IMR-90 (cell line): ENCODE measurements around the gene PAFAH1B1. TPM values are rescaled to one million over a fixed set of nuclear protein-coding genes. Genes with fewer than 3 reads are reported as not detected.

ENCODE experiments used
- ATAC-seq: fragments of 200-7000 bp; cut with Tn5 transposase; 2 replicates; pipeline ENCODE4 v1.9.1; 2020; ENCODE audit warnings: low read depth, mild to moderate bottlenecking, moderate library complexity
- BruUV-seq: library from RNA; stranded (reverse); fragments of 400-500 nt; replicated peaks from 2 replicates; lab custom pipeline; 2021; lab: Mats Ljungman, UMichigan
- CTCF ChIA-PET: fragments of 300-600 bp; formaldehyde crosslinking; extraction: SDS; loops from one replicate; lab custom pipeline; 2021; ENCODE audit warnings: antibody characterized with exemption; lab: Yijun Ruan, JAX
- POLR2A ChIA-PET: fragments of 300-600 bp; sonication (Branson Sonifier 250); formaldehyde crosslinking; loops from one replicate; lab custom pipeline; 2022; ENCODE audit warnings: antibody characterized with exemption; ENCODE audit not compliant: unreplicated experiment; lab: Charles Lee
- DNase-seq: peaks from one replicate; pipeline ENCODE4 v3.0.0; 2013
- H2AFZ ChIP-seq: replicated peaks from 2 replicates; pipeline ENCODE3; 2013; ENCODE audit warnings: low read length, mild to moderate bottlenecking; ENCODE audit not compliant: poor library complexity
- H2AK5ac ChIP-seq: 2 replicates; pipeline ENCODE4 v1.6.1; 2013; ENCODE audit warnings: low read depth, low read length, inconsistent platforms
- H2AK9ac ChIP-seq: replicated peaks from 2 replicates; pipeline ENCODE3; 2013; ENCODE audit warnings: mild to moderate bottlenecking, low read depth, low read length, moderate library complexity; ENCODE audit not compliant: poor library complexity
- H2BK120ac ChIP-seq: 2 replicates; pipeline ENCODE4 v1.6.1; 2013; ENCODE audit warnings: low read depth, low read length, inconsistent platforms
- H2BK15ac ChIP-seq: 3 replicates; pipeline ENCODE4 v1.6.1; 2013; ENCODE audit warnings: low read depth, low read length, inconsistent platforms
- H2BK20ac ChIP-seq: 2 replicates; pipeline ENCODE4 v1.6.1; 2013; ENCODE audit warnings: low read depth, mild to moderate bottlenecking, inconsistent platforms, low read length, moderate library complexity
- H2BK5ac ChIP-seq: 2 replicates; pipeline ENCODE4 v1.6.1; 2013; ENCODE audit warnings: mild to moderate bottlenecking, low read depth, low read length, inconsistent platforms; ENCODE audit not compliant: poor library complexity, severe bottlenecking
- H3K14ac ChIP-seq: replicated peaks from 2 replicates; pipeline ENCODE4 v1.6.1; 2013; ENCODE audit warnings: low read depth, low read length, inconsistent platforms
- H3K18ac ChIP-seq: 2 replicates; pipeline ENCODE4 v1.6.1; 2013; ENCODE audit warnings: low read depth, low read length, control low read depth
- H3K23ac ChIP-seq: 2 replicates; pipeline ENCODE4 v1.6.1; 2013; ENCODE audit warnings: low read depth, low read length, inconsistent platforms
- H3K27ac ChIP-seq: 2 replicates; pipeline ENCODE4 v1.5.1; 2013; ENCODE audit warnings: mild to moderate bottlenecking, control low read depth, low read length; ENCODE audit not compliant: insufficient read depth
- H3K27me3 ChIP-seq: 2 replicates; pipeline ENCODE4 v1.6.1; 2013; ENCODE audit warnings: low read length; ENCODE audit not compliant: control insufficient read depth, insufficient read depth
- H3K36me3 ChIP-seq: 2 replicates; pipeline ENCODE4 v1.6.1; 2013; ENCODE audit warnings: low read length, mixed read lengths; ENCODE audit not compliant: control insufficient read depth, insufficient read depth
- H3K4ac ChIP-seq: 2 replicates; pipeline ENCODE4 v1.6.1; 2013; ENCODE audit warnings: low read depth, low read length, inconsistent platforms
- H3K4me1 ChIP-seq: 2 replicates; pipeline ENCODE4 v1.6.1; 2013; ENCODE audit warnings: low read length, mixed read lengths; ENCODE audit not compliant: control insufficient read depth, insufficient read depth
- H3K4me2 ChIP-seq: 2 replicates; pipeline ENCODE4 v1.6.1; 2013; ENCODE audit warnings: low read depth, mild to moderate bottlenecking, control low read depth, low read length, moderate library complexity
- H3K4me3 ChIP-seq: 2 replicates; pipeline ENCODE4 v1.5.1; 2013; ENCODE audit warnings: low read depth, mild to moderate bottlenecking, control low read depth, low read length, moderate library complexity; ENCODE audit not compliant: insufficient read depth
- H3K56ac ChIP-seq: 2 replicates; pipeline ENCODE4 v1.6.1; 2013; ENCODE audit warnings: low read length, inconsistent platforms; ENCODE audit not compliant: insufficient read depth; ENCODE audit errors: extremely low read depth
- H3K79me1 ChIP-seq, 2 experiments: 2 replicates each; pipeline ENCODE4 v1.6.1; 2013; ENCODE audit warnings: low read length in 2 of 2, inconsistent platforms in 1 of 2, low read depth in 1 of 2
- H3K9ac ChIP-seq: 2 replicates; pipeline ENCODE4 v1.6.1; 2013; ENCODE audit warnings: low read depth, low read length, control low read depth
- H3K9me1 ChIP-seq: 2 replicates; pipeline ENCODE4 v1.6.1; 2013; ENCODE audit warnings: low read length, inconsistent platforms; ENCODE audit not compliant: insufficient read depth
- H3K9me3 ChIP-seq: 2 replicates; pipeline ENCODE4 v1.6.1; 2013; ENCODE audit warnings: low read length; ENCODE audit not compliant: control insufficient read depth, insufficient read depth
- H4K20me1 ChIP-seq: 2 replicates; pipeline ENCODE4 v1.6.1; 2013; ENCODE audit warnings: low read length, inconsistent platforms; ENCODE audit not compliant: insufficient read depth
- H4K5ac ChIP-seq: 2 replicates; pipeline ENCODE4 v1.6.1; 2013; ENCODE audit warnings: mild to moderate bottlenecking, low read depth, low read length, control low read depth
- H4K8ac ChIP-seq, 2 experiments: 2 replicates each; pipeline ENCODE4 v1.6.1; 2013; ENCODE audit warnings: low read depth in 2 of 2, low read length in 2 of 2, control low read depth in 1 of 2, inconsistent platforms in 1 of 2
- H4K91ac ChIP-seq: 2 replicates; pipeline ENCODE4 v1.6.1; 2013; ENCODE audit warnings: low read depth, low read length, inconsistent platforms; ENCODE audit not compliant: insufficient read depth
- CHD1 ChIP-seq: IDR thresholded peaks from 2 replicates; pipeline ENCODE4 v1.6.1; 2012; ENCODE audit warnings: low read depth, low read length, improper control_type of control experiment
- CTCF ChIP-seq: conservative IDR thresholded peaks from 2 replicates; pipeline ENCODE4 v1.5.1; 2012; ENCODE audit warnings: mild to moderate bottlenecking, low read depth, low read length, improper control_type of control experiment
- ELK1 ChIP-seq: fragments of 150-350 bp; IDR thresholded peaks from 2 replicates; pipeline ENCODE4 v1.6.1; 2016; ENCODE audit warnings: low read depth, mild to moderate bottlenecking, low read length, moderate library complexity, borderline replicate concordance
- FOS ChIP-seq: fragments of 150-350 bp; IDR thresholded peaks from 2 replicates; pipeline ENCODE4 v1.6.1; 2016; ENCODE audit warnings: low read depth, low read length
- MXI1 ChIP-seq: IDR thresholded peaks from 2 replicates; pipeline ENCODE4 v1.6.1; 2012; ENCODE audit warnings: low read depth, mild to moderate bottlenecking, low read length, moderate library complexity, borderline replicate concordance
- NFE2L2 ChIP-seq: fragments of 150-350 bp; IDR thresholded peaks from 2 replicates; pipeline ENCODE4 v1.6.1; 2016; ENCODE audit warnings: low read depth, mild to moderate bottlenecking, low read length
- POLR2A ChIP-seq: IDR thresholded peaks from 2 replicates; pipeline ENCODE4 v1.6.1; 2012; ENCODE audit warnings: mild to moderate bottlenecking, low read depth, low read length
- RAD21 ChIP-seq: IDR thresholded peaks from 2 replicates; pipeline ENCODE4 v1.6.1; 2012; ENCODE audit warnings: low read length, improper control_type of control experiment
- RFX5 ChIP-seq: IDR thresholded peaks from 2 replicates; pipeline ENCODE4 v1.8.0; 2012; ENCODE audit warnings: low read depth, mild to moderate bottlenecking, low read length, moderate library complexity
- SMC3 ChIP-seq: fragments of 150-350 bp; IDR thresholded peaks from 2 replicates; pipeline ENCODE4 v1.6.1; 2016; ENCODE audit warnings: low read depth, mild to moderate bottlenecking, antibody characterized with exemption, low read length, moderate library complexity
- WGBS, 2 experiments: methylation state at CpG; one replicate each; pipeline versions ENCODE4 v1.1.5 to v1.1.7; 2013; ENCODE audit warnings: missing lambda C conversion rate in 2 of 2; ENCODE audit not compliant: insufficient read length in 1 of 2; ENCODE audit errors: extremely low coverage in 2 of 2; 5-methylcytosine and 5-hydroxymethylcytosine counted together
- dilution Hi-C: fragments of 300-500 bp; cut with HindIII; formaldehyde crosslinking; loops from one replicate; pipeline ENCODE4 v1.14.3; 2018; ENCODE audit warnings: low sequenced_read_pairs; ENCODE audit not compliant: unreplicated experiment
- in situ Hi-C: fragments of 300-500 bp; cut with MboI; formaldehyde crosslinking; loops from 3 replicates; pipeline ENCODE4 v1.14.3; 2019; ENCODE audit warnings: low sequenced_read_pairs, inconsistent platforms, mixed read lengths
- intact Hi-C: fragments of 100-400 bp; cut with micrococcal nuclease; formaldehyde crosslinking; loops from 2 replicates; pipeline ENCODE4 v1.10.0; 2022
- polyA plus RNA-seq, 3 experiments: library from polyadenylated mRNA; depleted of rRNA; stranded (reverse); fragments of >200 nt; gene quantifications; 2 replicates each; pipeline ENCODE4 v1.2.3, GENCODE V29; 2012; ENCODE audit warnings: low replicate concordance in 1 of 3
- total RNA-seq: library from RNA; depleted of rRNA; stranded (reverse); fragments of >200 nt; gene quantifications from 2 replicates; pipeline ENCODE4 v1.2.3, GENCODE V29; 2012

PAFAH1B1 gene
- total and polyA plus RNA-seq, 2 of the 4 experiments (the other 2 are of a cell fraction): 64.5 to 127 TPM

GRCh38 chr17:2608350-2608913 is 15.0 kb downstream of the PAFAH1B1 start:
- H2AK5ac ChIP-seq: no peak overlapping the region
- H3K18ac ChIP-seq: no peak overlapping the region
- H3K4me3 ChIP-seq: no peak overlapping the region
- no peak overlapping the region for H4K8ac ChIP-seq
- WGBS, 2 experiments: no CpG with 5 or more reads among the region's 6 CpGs
- H4K91ac ChIP-seq: no peak overlapping the region
- no peak for ATAC-seq
- TF ChIP-seq CTCF (no peak), MXI1 (no peak), POLR2A (no peak), FOS (no peak), RAD21 (no peak), CHD1 (no peak), RFX5 (no peak), SMC3 (no peak), NFE2L2 (no peak), ELK1 (no peak)
- no peak overlapping the region for H3K14ac ChIP-seq
- no peak overlapping the region for H2AK9ac ChIP-seq
- no peak overlapping the region for H2AFZ ChIP-seq
- ChIA-PET POLR2A (no interaction called here), CTCF (no interaction called here)
- peaks cover 0 to 43% of the 10 kb centered on the region in 2 experiments; a peak in 2 of 4 replicates for H3K79me1 ChIP-seq
- no peak overlapping the region for H3K56ac ChIP-seq
- dilution Hi-C loops: no loop called here
- H3K9me1 ChIP-seq: peaks cover 10% of the 10 kb centered on the region
- no peak overlapping the region for H3K9ac ChIP-seq
- no peak overlapping the region for H2BK15ac ChIP-seq
- H4K5ac ChIP-seq: no peak overlapping the region
- no peak overlapping the region for H3K4me2 ChIP-seq
- H3K27ac ChIP-seq: no peak overlapping the region
- no TSS peak for BruUV-seq
- no peaks in the 10 kb centered on the region for H3K27me3 ChIP-seq
- H3K36me3 ChIP-seq: peaks cover 6% of the 10 kb centered on the region; the same call in 1 of the 2 replicates
- no peak overlapping the region for H3K4ac ChIP-seq
- no peaks in the 10 kb centered on the region for H3K9me3 ChIP-seq
- in situ Hi-C loops: no loop called here
- H2BK20ac ChIP-seq: no peak overlapping the region
- no peak overlapping the region for H2BK5ac ChIP-seq
- H3K4me1 ChIP-seq: peaks cover 4% of the 10 kb centered on the region; the same call in 1 of the 2 replicates
- no peak overlapping the region for H3K23ac ChIP-seq
- intact Hi-C loops: loop anchor here (5.0 kb wide), 1 partner anchor 39 kb away; no protein-coding TSS in a partner anchor
- no peak overlapping the region for H2BK120ac ChIP-seq
- H4K20me1 ChIP-seq: peaks cover 99% of the 10 kb centered on the region
- DNase-seq: no peak
